ENCODE measurements around the gene TNRC6C.

Gene TNRC6C, protein sequence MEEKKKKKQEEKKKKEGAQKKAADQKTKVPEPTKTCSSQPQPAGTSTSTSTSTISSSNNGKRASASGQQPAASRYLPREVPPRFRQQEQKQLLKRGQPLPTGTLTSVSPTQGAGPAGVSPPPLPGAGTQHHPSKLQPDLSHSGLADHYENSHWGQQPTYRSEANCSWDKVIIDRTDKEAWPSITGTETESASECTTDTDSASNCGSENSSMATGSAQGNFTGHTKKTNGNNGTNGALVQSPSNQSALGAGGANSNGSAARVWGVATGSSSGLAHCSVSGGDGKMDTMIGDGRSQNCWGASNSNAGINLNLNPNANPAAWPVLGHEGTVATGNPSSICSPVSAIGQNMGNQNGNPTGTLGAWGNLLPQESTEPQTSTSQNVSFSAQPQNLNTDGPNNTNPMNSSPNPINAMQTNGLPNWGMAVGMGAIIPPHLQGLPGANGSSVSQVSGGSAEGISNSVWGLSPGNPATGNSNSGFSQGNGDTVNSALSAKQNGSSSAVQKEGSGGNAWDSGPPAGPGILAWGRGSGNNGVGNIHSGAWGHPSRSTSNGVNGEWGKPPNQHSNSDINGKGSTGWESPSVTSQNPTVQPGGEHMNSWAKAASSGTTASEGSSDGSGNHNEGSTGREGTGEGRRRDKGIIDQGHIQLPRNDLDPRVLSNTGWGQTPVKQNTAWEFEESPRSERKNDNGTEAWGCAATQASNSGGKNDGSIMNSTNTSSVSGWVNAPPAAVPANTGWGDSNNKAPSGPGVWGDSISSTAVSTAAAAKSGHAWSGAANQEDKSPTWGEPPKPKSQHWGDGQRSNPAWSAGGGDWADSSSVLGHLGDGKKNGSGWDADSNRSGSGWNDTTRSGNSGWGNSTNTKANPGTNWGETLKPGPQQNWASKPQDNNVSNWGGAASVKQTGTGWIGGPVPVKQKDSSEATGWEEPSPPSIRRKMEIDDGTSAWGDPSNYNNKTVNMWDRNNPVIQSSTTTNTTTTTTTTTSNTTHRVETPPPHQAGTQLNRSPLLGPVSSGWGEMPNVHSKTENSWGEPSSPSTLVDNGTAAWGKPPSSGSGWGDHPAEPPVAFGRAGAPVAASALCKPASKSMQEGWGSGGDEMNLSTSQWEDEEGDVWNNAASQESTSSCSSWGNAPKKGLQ (N-terminal part only)

DNA sequence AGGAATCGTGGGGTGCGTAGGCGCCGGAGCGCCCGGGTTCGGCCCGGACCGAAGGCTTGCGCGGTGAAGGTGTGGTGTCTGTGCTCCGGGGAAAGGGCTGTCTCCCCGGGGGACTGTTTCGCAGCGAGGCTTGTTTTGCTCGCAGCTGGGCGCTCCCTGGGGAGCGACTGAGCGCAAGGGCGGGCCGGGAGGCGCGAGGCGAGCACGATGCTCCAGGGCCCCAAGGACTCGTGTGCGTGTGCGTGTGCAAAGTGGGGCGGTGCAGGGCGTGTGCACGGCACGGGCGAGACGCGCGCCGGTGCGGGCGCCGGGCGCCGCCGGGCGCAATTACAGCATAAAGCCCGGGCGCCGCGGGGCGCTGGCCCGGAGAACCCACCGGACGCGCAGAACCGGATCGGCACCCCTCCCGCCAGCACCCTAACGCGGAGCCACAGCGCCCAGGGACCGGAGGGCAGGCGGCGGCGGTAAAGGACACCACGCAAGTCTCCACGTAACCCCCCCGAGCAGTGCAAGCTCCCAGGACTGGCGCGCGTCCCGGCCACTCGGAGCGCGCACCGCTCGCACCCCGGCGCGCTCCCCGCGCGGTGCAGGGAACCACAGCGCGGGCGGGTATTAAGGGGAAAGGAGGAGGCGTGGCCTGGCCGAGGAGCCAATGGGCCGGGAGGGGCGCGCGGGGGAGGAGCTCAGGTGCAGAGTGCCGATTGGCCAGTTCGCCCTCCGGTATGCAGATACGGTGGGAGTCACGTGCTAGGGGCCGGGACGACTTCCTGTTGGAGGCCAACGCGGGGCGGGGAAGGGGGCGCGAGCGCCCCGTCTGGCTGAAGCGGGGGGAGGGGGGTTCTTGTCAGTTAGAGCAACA is at the start of gene TNRC6C:
TSS of gene TNRC6C (plus strand) at position 847 of the 859 bp plus-strand sequence. CDS start 45,504 bp downstream, outside the sequence.
- peak within 1 kb of the TSS; percentile 76 for H3K4me3 ChIP-seq (ENCODE audit: low read depth, low read length)
- TF ChIP-seq CTCF (IDR thresholded peaks at IDR 0.05; ENCODE audit: low read depth, low read length): no peak

GRCh38 chr17:77909236-77909635 is 49.3 kb upstream of the TNRC6C start:
- H3K4me3 ChIP-seq (ENCODE audit: low read depth, low read length): no peak overlapping the region
- TF ChIP-seq CTCF (IDR thresholded peaks at IDR 0.05; ENCODE audit: low read depth, low read length): no peak

- TF ChIP-seq CTCF (IDR thresholded peaks at IDR 0.05; ENCODE audit: low read depth, low read length): no peak
- no peak overlapping the region for H3K4me3 ChIP-seq (ENCODE audit: low read depth, low read length)
These were observed 48.7 kb upstream of the TNRC6C start for GRCh38 chr17:77909816-77910215.

GRCh38 chr17:77914385-77915254 is 43.9 kb upstream of the TNRC6C start:
- no peak overlapping the region for H3K4me3 ChIP-seq (ENCODE audit: low read depth, low read length)
- no peak for TF ChIP-seq CTCF (IDR thresholded peaks at IDR 0.05; ENCODE audit: low read depth, low read length)

GRCh38 chr17:77915594-77916021 is 42.9 kb upstream of the TNRC6C start:
- no peak overlapping the region for H3K4me3 ChIP-seq (ENCODE audit: low read depth, low read length)
- no peak for TF ChIP-seq CTCF (IDR thresholded peaks at IDR 0.05; ENCODE audit: low read depth, low read length)

DNA sequence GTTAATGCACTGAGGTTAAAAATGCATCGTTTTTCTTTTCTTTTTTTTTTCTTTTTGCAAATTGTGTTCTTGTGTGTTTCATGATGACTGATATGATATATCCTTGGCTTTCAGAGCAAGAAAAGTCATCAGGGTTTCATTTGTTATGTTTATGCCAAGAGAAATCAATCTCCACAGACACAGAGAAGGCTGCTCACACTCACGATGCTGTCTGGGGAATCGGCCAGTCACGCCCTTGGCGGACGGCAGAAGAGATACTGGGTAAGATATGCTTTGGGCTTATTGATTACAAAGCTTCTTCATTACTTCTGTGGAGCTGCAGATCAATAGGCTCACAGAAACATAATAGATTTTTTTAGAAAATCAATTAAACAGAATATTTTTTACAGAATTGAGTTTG is 42.2 kb upstream of the TNRC6C start:
- H3K4me3 ChIP-seq (ENCODE audit: low read depth, low read length): no peak overlapping the region
- no peak for TF ChIP-seq CTCF (IDR thresholded peaks at IDR 0.05; ENCODE audit: low read depth, low read length)
